PC-3 (cell line): ENCODE results near the gene CIZ1. TPM values are rescaled to one million over a fixed set of nuclear protein-coding genes. Genes with fewer than 3 reads are reported as not detected.

Experiments
- ATAC-seq: fragments of 200-7000 bp; cut with Tn5 transposase; 2 replicates; pipeline ENCODE4 v1.9.1; 2020; ENCODE audit warnings: mild to moderate bottlenecking, moderate library complexity
- BruUV-seq: library from RNA; stranded (reverse); fragments of 400-500 nt; replicated peaks from 2 replicates; lab custom pipeline; 2021; lab: Mats Ljungman, UMichigan
- CTCF ChIA-PET: fragments of 300-600 bp; sonication (Branson Sonifier 250); formaldehyde crosslinking; loops from one replicate; lab custom pipeline; 2022; ENCODE audit warnings: antibody characterized with exemption; lab: Charles Lee
- POLR2A ChIA-PET: fragments of 300-600 bp; sonication (Branson Sonifier 250); formaldehyde crosslinking; loops from one replicate; lab custom pipeline; 2022; ENCODE audit warnings: antibody characterized with exemption; ENCODE audit not compliant: unreplicated experiment; lab: Charles Lee
- DNase-seq: peaks from one replicate; pipeline ENCODE4 v3.0.0-alpha.2; 2015
- H2AFZ ChIP-seq: fragments of 300-600 bp; sonication (generic); 2 replicates; pipeline ENCODE4 v1.6.0; 2016; ENCODE audit warnings: antibody characterized with exemption, low read length
- H3F3A ChIP-seq: fragments of 300-600 bp; sonication (generic); one replicate; pipeline ENCODE4 v1.6.0; 2017; ENCODE audit warnings: antibody characterized with exemption, low read length, control low read depth, mild to moderate bottlenecking; ENCODE audit not compliant: unreplicated experiment
- H3K27ac ChIP-seq: fragments of 300-600 bp; sonication (generic); 2 replicates; pipeline ENCODE4 v1.5.1; 2016; ENCODE audit warnings: mild to moderate bottlenecking, low read length
- H3K27me3 ChIP-seq: fragments of 300-600 bp; sonication (generic); 2 replicates; pipeline ENCODE4 v1.6.1; 2016; ENCODE audit warnings: low read length, mixed read lengths
- H3K36me3 ChIP-seq: fragments of 300-600 bp; sonication (generic); 2 replicates; pipeline ENCODE4 v1.6.1; 2016; ENCODE audit warnings: low read depth, mixed run types, low read length, mixed read lengths
- H3K4me1 ChIP-seq: fragments of 300-600 bp; sonication (generic); 2 replicates; pipeline ENCODE4 v1.5.1; 2016; ENCODE audit warnings: low read length; ENCODE audit not compliant: insufficient read depth
- H3K4me2 ChIP-seq: fragments of 300-600 bp; sonication (generic); 2 replicates; pipeline ENCODE4 v1.6.0; 2016; ENCODE audit warnings: low read length
- H3K4me3 ChIP-seq: fragments of 300-600 bp; sonication (generic); 2 replicates; pipeline ENCODE4 v1.5.1; 2016; ENCODE audit warnings: mild to moderate bottlenecking, low read length, mixed read lengths
- H3K79me2 ChIP-seq: fragments of 300-600 bp; sonication (generic); 2 replicates; pipeline ENCODE4 v1.6.1; 2017; ENCODE audit warnings: low read length, mixed read lengths
- H3K9ac ChIP-seq: fragments of 300-600 bp; sonication (generic); 2 replicates; pipeline ENCODE4 v1.6.0; 2016; ENCODE audit warnings: mild to moderate bottlenecking, low read length
- H3K9me2 ChIP-seq: fragments of 300-600 bp; sonication (generic); replicated peaks from 2 replicates; pipeline ENCODE4 v1.6.1; 2016; ENCODE audit warnings: mixed run types, low read length, mixed read lengths
- H3K9me3 ChIP-seq: fragments of 300-600 bp; sonication (generic); 2 replicates; pipeline ENCODE4 v1.6.1; 2016; ENCODE audit warnings: low read length, mixed read lengths
- H4K20me1 ChIP-seq: fragments of 300-600 bp; sonication (generic); 2 replicates; pipeline ENCODE4 v1.6.1; 2016; ENCODE audit warnings: low read length, mixed read lengths
- CTCF ChIP-seq: fragments of 300-600 bp; sonication (generic); conservative IDR thresholded peaks from 2 replicates; pipeline ENCODE4 v1.5.1; 2017; ENCODE audit warnings: antibody characterized with exemption, low read depth, mild to moderate bottlenecking, low read length
- EZH2 ChIP-seq: fragments of 300-600 bp; sonication (generic); IDR thresholded peaks from one replicate; pipeline ENCODE4 v1.6.1; 2017; ENCODE audit warnings: antibody characterized with exemption, mild to moderate bottlenecking, low read length; ENCODE audit not compliant: unreplicated experiment
- EZH2phosphoT487 ChIP-seq: fragments of 300-600 bp; sonication (generic); IDR thresholded peaks from 2 replicates; pipeline ENCODE4 v1.6.1; 2018; ENCODE audit warnings: mild to moderate bottlenecking, antibody characterized with exemption, low read length, borderline replicate concordance
- intact Hi-C: fragments of 100-400 bp; cut with micrococcal nuclease; formaldehyde crosslinking; loops from 2 replicates; pipeline ENCODE4 v1.9.0; 2023
- total RNA-seq: library from RNA; depleted of rRNA; stranded (reverse); fragments of >200 nt; gene quantifications from 2 replicates; pipeline ENCODE4 v1.2.3, GENCODE V29; 2014

CIZ1 gene
- total RNA-seq, 1 experiment from 2014 or later: 46.1 TPM

GRCh38 chr9:128141604-128142003, 49.8 kb downstream of the CIZ1 start:
- BruUV-seq: no TSS peak
- H3K4me2 ChIP-seq: no peak overlapping the region
- ATAC-seq (no peak), DNase-seq (no peak)
- no peaks in the 10 kb centered on the region for H3F3A ChIP-seq
- H2AFZ ChIP-seq: no peak overlapping the region
- POLR2A ChIA-PET: no interaction called here
- intact Hi-C loops: no loop called here
- H3K9me3 ChIP-seq: no peaks in the 10 kb centered on the region
- CTCF ChIA-PET: no interaction called here
- H3K27ac ChIP-seq: peak overlapping the region; percentile 99
- H3K79me2 ChIP-seq: no peaks in the 10 kb centered on the region
- TF ChIP-seq EZH2: no peak
- no peak for TF ChIP-seq CTCF
- no peak for TF ChIP-seq EZH2phosphoT487
- peaks cover 49% of the 10 kb centered on the region for H3K4me1 ChIP-seq
- no peaks in the 10 kb centered on the region for H3K27me3 ChIP-seq
- no peaks in the 10 kb centered on the region for H3K9me2 ChIP-seq
- no peaks in the 10 kb centered on the region for H3K36me3 ChIP-seq
- no peaks in the 10 kb centered on the region for H4K20me1 ChIP-seq
- H3K9ac ChIP-seq: peak overlapping the region; percentile 83; the same call in 1 of the 2 replicates
- H3K4me3 ChIP-seq: no peak overlapping the region

- H3K27me3 ChIP-seq: no peaks in the 10 kb centered on the region
- no TSS peak for BruUV-seq
- no peaks in the 10 kb centered on the region for H3F3A ChIP-seq
- H2AFZ ChIP-seq: no peak overlapping the region
- DNase-seq (no peak), ATAC-seq (no peak)
- H3K4me2 ChIP-seq: no peak overlapping the region
- H3K27ac ChIP-seq: no peak overlapping the region
- peaks cover 30% of the 10 kb centered on the region for H3K4me1 ChIP-seq
- ChIA-PET POLR2A (no interaction called here), CTCF (no interaction called here)
- no peak overlapping the region for H3K9ac ChIP-seq
- intact Hi-C loops: no loop called here
- no peaks in the 10 kb centered on the region for H3K9me3 ChIP-seq
- no peaks in the 10 kb centered on the region for H3K79me2 ChIP-seq
- no peaks in the 10 kb centered on the region for H3K36me3 ChIP-seq
- H3K9me2 ChIP-seq: no peaks in the 10 kb centered on the region
- no peaks in the 10 kb centered on the region for H4K20me1 ChIP-seq
- H3K4me3 ChIP-seq: no peak overlapping the region
- TF ChIP-seq CTCF (no peak), EZH2phosphoT487 (no peak), EZH2 (no peak)
Measured at GRCh38 chr9:128139621-128140020, 51.8 kb downstream of the CIZ1 start.

GRCh38 chr9:128138001-128138400, 53.4 kb downstream of the CIZ1 start:
- Histone ChIP-seq H3K9ac (no peak overlapping the region), H3K4me3 (no peak overlapping the region), H3K27ac (peak overlapping the region; percentile 57), H3K27me3 (no peaks in the 10 kb centered on the region), H3K9me2 (no peaks in the 10 kb centered on the region), H3K4me1 (peaks cover 14% of the 10 kb centered on the region), H3K79me2 (no peaks in the 10 kb centered on the region), H3K9me3 (no peaks in the 10 kb centered on the region), H3K4me2 (no peak overlapping the region), H3F3A (no peaks in the 10 kb centered on the region), H3K36me3 (no peaks in the 10 kb centered on the region), H2AFZ (no peak overlapping the region), H4K20me1 (no peaks in the 10 kb centered on the region)
- BruUV-seq: no TSS peak
- intact Hi-C loops: no loop called here
- CTCF ChIA-PET: no interaction called here
- peak; percentile 50; the same call in 1 of the 2 replicates for ATAC-seq
- no peak for DNase-seq
- TF ChIP-seq CTCF (no peak), EZH2phosphoT487 (no peak), EZH2 (no peak)
- POLR2A ChIA-PET: no interaction called here
